ENCODE results near the gene MYPOP. TPM values are rescaled to one million over a fixed set of nuclear protein-coding genes. Genes with fewer than 3 reads are reported as not detected.
A peak's percentile ranks its signal among the peaks of the same experiment; 100 is the strongest.

Gene MYPOP
- total RNA-seq, 4 donors from 2014 or later, result 1.8 to 4.3 (median 3.0) TPM

GRCh38 chr19:45866400-45867176 lies 35.8 kb downstream of the MYPOP start:
- DNase-seq, result no peak
- 64 to 70% methylated on average over 9 to 11 of the region's 11 CpGs for WGBS, 2 donors
- intact Hi-C loops (cut with DNase I), result no loop called here
- Histone ChIP-seq H3K9me3 (no peaks in the 10 kb centered on the region), H3K27ac (no peak overlapping the region), H3K36me3 (no peaks in the 10 kb centered on the region), H3K4me3 (replicated peaks in 1 of 3) (no peak overlapping the region), H3K4me1 (peaks cover 15 to 18% of the 10 kb centered on the region in 2 donors), H3K27me3 (peaks cover 6% of the 10 kb centered on the region)
- TF ChIP-seq POLR2A (IDR thresholded peaks at IDR 0.05) (no peak), CTCF (IDR thresholded peaks at IDR 0.05) (no peak)

GRCh38 chr19:45865269-45865948 lies 37.0 kb downstream of the MYPOP start:
- Histone ChIP-seq H3K36me3 (no peaks in the 10 kb centered on the region), H3K4me1 (peaks cover 16 to 27% of the 10 kb centered on the region in 2 donors), H3K27me3 (peaks cover 6% of the 10 kb centered on the region), H3K9me3 (no peaks in the 10 kb centered on the region), H3K27ac (no peak overlapping the region), H3K4me3 (replicated peaks in 1 of 3) (no peak overlapping the region)
- 67 to 68% methylated on average over 9 of the region's 9 CpGs for WGBS, 2 donors
- intact Hi-C loops (cut with DNase I), result no loop called here
- no peak for DNase-seq
- no peak for TF ChIP-seq CTCF (IDR thresholded peaks at IDR 0.05)
- no peak for TF ChIP-seq POLR2A (IDR thresholded peaks at IDR 0.05)

- H3K36me3 ChIP-seq, result peaks cover 0 to under 1% of the 10 kb centered on the region in 2 donors
- 11 to 17% methylated on average over 12 of the region's 12 CpGs for WGBS, 2 donors
- H3K27me3 ChIP-seq, result peaks cover 6% of the 10 kb centered on the region
- H3K27ac ChIP-seq, result no peak overlapping the region
- H3K4me1 ChIP-seq, result peaks cover 16 to 27% of the 10 kb centered on the region in 2 donors
- no peak for DNase-seq
- no peaks in the 10 kb centered on the region for H3K9me3 ChIP-seq
- peak overlapping the region in 1 of 3 donors; percentile 77 for H3K4me3 ChIP-seq (replicated peaks in 1 of 3)
- TF ChIP-seq CTCF (IDR thresholded peaks at IDR 0.05) (no peak), POLR2A (IDR thresholded peaks at IDR 0.05) (no peak)
- intact Hi-C loops (cut with DNase I), result no loop called here
Measured at GRCh38 chr19:45864629-45865082, 37.8 kb downstream of the MYPOP start.

- peaks cover 6% of the 10 kb centered on the region for H3K27me3 ChIP-seq
- no peak within 1 kb of the TSS for H3K27ac ChIP-seq
- H3K4me3 ChIP-seq (replicated peaks in 1 of 3), result peak within 1 kb of the TSS in 1 of 3 donors; percentile 77
- peaks cover 4% of the 10 kb centered on the region in 2 donors for H3K36me3 ChIP-seq
- 3 to 5% methylated on average over 15 of the region's 71 CpGs for WGBS, 2 donors
- intact Hi-C loops (cut with DNase I), result no loop called here
- no peaks in the 10 kb centered on the region for H3K9me3 ChIP-seq
- H3K4me1 ChIP-seq, result peaks cover 16 to 27% of the 10 kb centered on the region in 2 donors
- DNase-seq, result peak in 1 of 2 donors; percentile 12
- TF ChIP-seq POLR2A (IDR thresholded peaks at IDR 0.05) (no peak), CTCF (IDR thresholded peaks at IDR 0.05) (peak in 4 of 6 experiments; percentile 18 to 54 (median 36))
Measured at GRCh38 chr19:45863840-45864628, 38.4 kb downstream of the MYPOP start, which contains the start of gene FOXA3. Gene FOXA3, plus strand, starts transcription at chr19:45864326. Its CDS starts 131 bp downstream, at chr19:45864457.
